ENCODE results near the gene MYO1B.

DNA sequence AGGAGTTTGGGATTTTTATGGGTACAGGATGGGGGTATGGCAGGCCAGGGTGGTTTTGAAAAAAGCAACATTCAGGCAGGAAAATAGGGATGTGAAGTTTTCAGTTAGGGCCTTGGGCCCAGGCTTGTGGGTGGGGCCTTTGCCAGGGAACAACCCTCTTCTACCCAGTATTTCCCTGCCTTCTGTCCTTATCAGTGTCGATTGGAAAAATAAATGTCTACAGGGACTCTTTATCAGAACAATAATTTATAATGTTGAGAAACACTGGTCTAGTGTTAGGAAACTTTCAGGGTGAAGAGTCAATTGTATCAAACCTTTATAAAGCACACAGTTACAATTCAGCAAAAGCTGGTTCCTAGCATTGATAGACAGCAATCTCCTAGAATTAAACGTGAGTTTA lies 218.6 kb downstream of the MYO1B start:
- TF ChIP-seq, protein P1, sequence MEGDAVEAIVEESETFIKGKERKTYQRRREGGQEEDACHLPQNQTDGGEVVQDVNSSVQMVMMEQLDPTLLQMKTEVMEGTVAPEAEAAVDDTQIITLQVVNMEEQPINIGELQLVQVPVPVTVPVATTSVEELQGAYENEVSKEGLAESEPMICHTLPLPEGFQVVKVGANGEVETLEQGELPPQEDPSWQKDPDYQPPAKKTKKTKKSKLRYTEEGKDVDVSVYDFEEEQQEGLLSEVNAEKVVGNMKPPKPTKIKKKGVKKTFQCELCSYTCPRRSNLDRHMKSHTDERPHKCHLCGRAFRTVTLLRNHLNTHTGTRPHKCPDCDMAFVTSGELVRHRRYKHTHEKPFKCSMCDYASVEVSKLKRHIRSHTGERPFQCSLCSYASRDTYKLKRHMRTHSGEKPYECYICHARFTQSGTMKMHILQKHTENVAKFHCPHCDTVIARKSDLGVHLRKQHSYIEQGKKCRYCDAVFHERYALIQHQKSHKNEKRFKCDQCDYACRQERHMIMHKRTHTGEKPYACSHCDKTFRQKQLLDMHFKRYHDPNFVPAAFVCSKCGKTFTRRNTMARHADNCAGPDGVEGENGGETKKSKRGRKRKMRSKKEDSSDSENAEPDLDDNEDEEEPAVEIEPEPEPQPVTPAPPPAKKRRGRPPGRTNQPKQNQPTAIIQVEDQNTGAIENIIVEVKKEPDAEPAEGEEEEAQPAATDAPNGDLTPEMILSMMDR (IDR thresholded peaks at IDR 0.05; ENCODE audit: low read depth, low read length): no peak
- no peak for TF ChIP-seq EZH2phosphoT487 (IDR thresholded peaks at IDR 0.05; ENCODE audit: low read depth)

All from OCI-LY3 (cell line).